C4-2B (cell line): ENCODE results near the gene PRDM1.

Experiments used
- CTCF ChIP-seq: fragments of 450-650 bp; conservative IDR thresholded peaks from 2 replicates; pipeline ENCODE4 v1.5.1; 2017; ENCODE audit warnings: mild to moderate bottlenecking
- ZFX ChIP-seq: fragments of 450-650 bp; IDR thresholded peaks from 2 replicates; pipeline ENCODE4 v1.6.1; 2017

- TF ChIP-seq CTCF = no peak
- no peak for TF ChIP-seq ZFX
These were observed 59.6 kb downstream of the PRDM1 start for GRCh38 chr6:106145741-106146227.
